Body of pancreas (tissue), 4 donors: ENCODE data around the gene SPDL1. TPM values are rescaled to one million over a fixed set of nuclear protein-coding genes. Genes with fewer than 3 reads are reported as not detected.

ENCODE experiments used
- ATAC-seq: fragments of 150-250 bp; one replicate; pipeline ENCODE4 v1.9.1; 2016
- DNase-seq, 4 donors: peaks; one replicate each; pipeline ENCODE4 v3.0.0-alpha.2; 2019
- H3K27ac ChIP-seq, 4 donors: fragments of 200-600 bp; sonication (generic); 1 replicate in 3 of 4; 2 replicates in 1 of 4; pipeline versions ENCODE4 v1.5.1 to v1.6.1; 2016 to 2019; ENCODE audit warnings: mild to moderate bottlenecking in 1 of 4, mixed read lengths in 1 of 4, moderate library complexity in 1 of 4
- H3K27me3 ChIP-seq, 2 donors: fragments of 200-600 bp; sonication (generic); one replicate each; pipeline ENCODE4 v1.6.0; 2016; ENCODE audit warnings: mild to moderate bottlenecking in 1 of 2
- H3K36me3 ChIP-seq, 2 donors: fragments of 200-600 bp; sonication (generic); replicated peaks in 1 of 2; 2 replicates each; pipeline ENCODE4 v1.5.1; 2016; ENCODE audit warnings: low read depth in 2 of 2; ENCODE audit not compliant: insufficient read depth in 1 of 2
- H3K4me1 ChIP-seq: fragments of 200-600 bp; sonication (generic); one replicate; pipeline ENCODE4 v1.6.0; 2016
- H3K4me3 ChIP-seq, 2 donors: fragments of 200-600 bp; sonication (generic); 1 replicate in 1 of 2; 2 replicates in 1 of 2; pipeline ENCODE4 v1.5.1; 2016 to 2019
- H3K9me3 ChIP-seq, 3 donors: fragments of 200-600 bp; sonication (generic); 1 replicate in 2 of 3; 2 replicates in 1 of 3; pipeline ENCODE4 v1.5.1; 2016
- CTCF ChIP-seq, 7 experiments: fragments of 450-650 bp in 4 of 7; fragments of 200-600 bp in 3 of 7; sonication (generic) in 3 of 7; IDR thresholded peaks; one replicate each; pipeline ENCODE4 v1.5.1; 2016 to 2019; ENCODE audit warnings: antibody characterized with exemption in 7 of 7
- POLR2A ChIP-seq, 3 donors: fragments of 450-650 bp; IDR thresholded peaks; one replicate each; pipeline ENCODE4 v1.6.1; 2016; ENCODE audit warnings: antibody characterized with exemption in 3 of 3, mild to moderate bottlenecking in 2 of 3
- WGBS, 2 donors: methylation state at CpG; one replicate each; pipeline ENCODE4 v1.1.5; 2017; 5-methylcytosine and 5-hydroxymethylcytosine counted together
- intact Hi-C: fragments of 100-400 bp; cut with DNase I; formaldehyde crosslinking; loops from one replicate; pipeline ENCODE4 v1.15.1; 2023
- total RNA-seq, 2 donors: library from RNA; depleted of rRNA; stranded (reverse); fragments of >200 nt; gene quantifications; one replicate each; pipeline ENCODE4 v1.1.0, GENCODE V29; 2016

Gene SPDL1
- total RNA-seq: 10 to 100 TPM in 1 of 2 donors, 1 to 10 TPM in 1; 3.6 to 12.9 TPM

- WGBS, 2 donors: 0 to 1% methylated on average over 37 to 53 of the region's 53 CpGs
- intact Hi-C loops: loop anchor here (10.0 kb wide), 1 partner anchor 599 kb away; no protein-coding TSS in a partner anchor
- DNase-seq: peak; percentile 96 to 97 (median 96)
- Histone ChIP-seq H3K4me1 (peaks cover 5% of the 10 kb centered on the region), H3K27me3 (no peaks in the 10 kb centered on the region), H3K9me3 (no peaks in the 10 kb centered on the region), H3K4me3 (peak within 1 kb of the TSS; percentile 60 to 75), H3K27ac (peak within 1 kb of the TSS in 3 of 4 donors; percentile 57 to 75 (median 70)), H3K36me3 (no peaks in the 10 kb centered on the region)
- TF ChIP-seq POLR2A (IDR thresholded peaks at IDR 0.05) (peak; percentile 14 to 68 (median 67)), CTCF (IDR thresholded peaks at IDR 0.05) (peak in 1 of 7 experiments; percentile 14)
- peak; percentile 97 for ATAC-seq
Measured at GRCh38 chr5:169583424-169584220, at the start of gene SPDL1. Gene SPDL1 (plus strand): TSS chr5:169583773. CDS start chr5:169588417, 4,644 bp downstream.

- H3K4me3 ChIP-seq: no peak overlapping the region
- no peaks in the 10 kb centered on the region for H3K9me3 ChIP-seq
- H3K27ac ChIP-seq: no peak overlapping the region
- TF ChIP-seq POLR2A (IDR thresholded peaks at IDR 0.05) (no peak), CTCF (IDR thresholded peaks at IDR 0.05) (no peak)
- DNase-seq (no peak), ATAC-seq (no peak)
- no peaks in the 10 kb centered on the region for H3K27me3 ChIP-seq
- no peaks in the 10 kb centered on the region for H3K36me3 ChIP-seq
- 64 to 73% methylated on average over 2 of the region's 2 CpGs for WGBS, 2 donors
- no peaks in the 10 kb centered on the region for H3K4me1 ChIP-seq
- intact Hi-C loops: no loop called here
Measured at GRCh38 chr5:169534311-169534880, 49.2 kb upstream of the SPDL1 start.

- no peak for ATAC-seq
- Histone ChIP-seq H3K9me3 (no peaks in the 10 kb centered on the region), H3K36me3 (no peaks in the 10 kb centered on the region), H3K27ac (no peak overlapping the region), H3K4me1 (no peaks in the 10 kb centered on the region), H3K27me3 (no peaks in the 10 kb centered on the region), H3K4me3 (no peak overlapping the region)
- DNase-seq: no peak
- TF ChIP-seq POLR2A (IDR thresholded peaks at IDR 0.05) (no peak), CTCF (IDR thresholded peaks at IDR 0.05) (no peak)
- intact Hi-C loops: no loop called here
Measured at GRCh38 chr5:169534939-169535338, 48.6 kb upstream of the SPDL1 start.

- ATAC-seq: no peak
Measured at GRCh38 chr5:169538944-169539343, 44.6 kb upstream of the SPDL1 start.

More at GRCh38 chr5:169538944-169539343, 44.6 kb upstream of the SPDL1 start:
- intact Hi-C loops: no loop called here
- DNase-seq: peak in 3 of 4 donors; percentile 16 to 45 (median 19)
- WGBS, 2 donors: 6 to 8% methylated on average over 1 of the region's 1 CpG
- H3K27me3 ChIP-seq: no peaks in the 10 kb centered on the region
- no peaks in the 10 kb centered on the region for H3K36me3 ChIP-seq
- no peaks in the 10 kb centered on the region for H3K4me1 ChIP-seq
- H3K9me3 ChIP-seq: no peaks in the 10 kb centered on the region
- TF ChIP-seq CTCF (IDR thresholded peaks at IDR 0.05): no peak
- TF ChIP-seq POLR2A (IDR thresholded peaks at IDR 0.05): no peak
- no peak overlapping the region for H3K4me3 ChIP-seq
- H3K27ac ChIP-seq: no peak overlapping the region
